ENCODE data around the gene MSS51.

DNA sequence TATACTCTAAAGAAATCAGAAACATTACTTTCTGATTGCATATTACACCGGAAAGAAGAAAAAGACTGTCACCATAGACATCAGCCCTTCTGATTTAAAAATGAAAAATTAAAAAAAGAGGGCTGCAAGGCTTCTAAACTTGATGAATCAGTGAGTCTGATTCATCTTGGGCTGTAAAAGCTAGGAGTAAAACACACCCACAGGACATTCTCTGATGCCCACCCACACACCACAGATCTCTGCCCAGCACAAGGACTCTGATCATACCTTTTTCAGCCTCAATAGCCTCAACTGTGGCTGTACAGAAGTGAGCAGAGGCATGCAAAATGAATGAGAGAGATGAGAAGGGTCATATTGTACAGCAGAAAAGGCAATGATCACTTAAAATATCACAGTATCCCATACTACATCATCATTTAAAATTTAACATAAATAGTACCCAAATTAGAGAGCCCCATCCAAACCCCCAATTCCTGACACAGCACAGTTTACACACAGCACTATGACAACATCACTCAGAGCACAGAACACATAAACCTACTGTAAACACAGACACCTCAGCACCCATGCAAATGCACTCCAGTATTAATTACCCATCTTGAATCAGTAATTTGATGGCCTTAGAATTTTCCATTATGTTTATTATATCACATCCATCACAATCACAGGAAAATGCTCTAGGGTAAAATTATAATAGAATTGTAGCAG, 6.4 kb upstream of the MSS51 start:
- TF ChIP-seq POLR2A (IDR thresholded peaks at IDR 0.05; ENCODE audit: low read length), result no peak
- no peak for TF ChIP-seq GATA1 (IDR thresholded peaks at IDR 0.05; ENCODE audit: low read depth, low read length)
